ENCODE results near the gene PLEKHM2.

Gene PLEKHM2

DNA sequence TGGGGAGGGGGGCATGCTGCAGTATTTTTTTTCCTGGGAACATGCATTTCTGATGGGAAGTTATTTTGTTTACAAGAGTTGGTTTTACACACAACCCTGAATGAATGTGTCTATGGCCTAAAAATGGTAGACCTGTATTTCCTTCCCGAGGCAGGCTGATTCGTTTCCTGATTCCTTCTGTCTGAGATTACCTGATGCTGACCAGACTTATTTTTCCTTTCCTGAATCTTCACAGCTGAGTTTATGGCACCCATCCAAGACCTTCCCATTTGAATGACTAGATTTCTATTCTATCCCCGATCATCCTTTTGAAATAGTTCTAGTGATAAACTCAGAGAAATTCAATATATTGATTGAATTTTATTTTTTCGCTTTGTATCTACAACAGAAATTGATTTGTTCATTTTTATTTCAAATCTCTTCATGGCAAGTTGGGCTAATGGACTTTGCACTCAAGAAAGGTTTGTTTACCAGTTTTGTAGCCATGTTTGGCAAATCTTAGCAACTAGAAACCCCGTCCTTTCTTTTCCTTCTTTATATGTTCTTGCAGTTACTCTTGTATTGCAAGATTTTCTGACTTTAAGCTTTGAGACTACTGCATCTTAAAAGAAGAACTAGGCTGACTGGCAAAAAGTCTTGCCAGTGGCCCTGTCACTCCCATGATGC, 15.9 kb upstream of the PLEKHM2 start:
- no peak for TF ChIP-seq YY1 (IDR thresholded peaks at IDR 0.05; ENCODE audit: low read depth)
- TF ChIP-seq TAF1 (IDR thresholded peaks at IDR 0.05; ENCODE audit: low read depth): no peak
- no peak for TF ChIP-seq FOXM1 (IDR thresholded peaks at IDR 0.05; ENCODE audit: borderline replicate concordance, low read depth)
- no peak for TF ChIP-seq NFIC (IDR thresholded peaks at IDR 0.05)
- no peak for TF ChIP-seq TCF12 (IDR thresholded peaks at IDR 0.05; ENCODE audit: low read depth)

DNA sequence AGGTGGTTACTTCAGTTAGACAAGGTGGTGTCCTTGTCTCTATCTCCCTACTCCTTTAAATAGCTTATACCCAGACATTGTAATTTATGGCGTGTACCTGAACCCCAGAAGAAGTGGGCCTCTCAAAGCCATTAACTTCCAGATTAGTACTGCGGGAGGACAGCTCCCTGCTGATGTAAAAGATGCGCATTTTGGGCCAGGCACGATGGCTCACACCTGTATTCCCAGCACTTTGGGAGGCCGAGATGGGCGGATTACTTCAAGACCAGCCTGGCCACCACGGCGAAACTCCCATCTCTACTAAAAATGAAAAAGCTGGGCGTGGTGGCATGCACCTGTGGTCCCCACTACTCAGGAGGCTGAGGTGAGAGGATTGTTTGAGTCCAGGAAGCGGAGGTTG, 15.0 kb upstream of the PLEKHM2 start:
- TF ChIP-seq, protein P1, sequence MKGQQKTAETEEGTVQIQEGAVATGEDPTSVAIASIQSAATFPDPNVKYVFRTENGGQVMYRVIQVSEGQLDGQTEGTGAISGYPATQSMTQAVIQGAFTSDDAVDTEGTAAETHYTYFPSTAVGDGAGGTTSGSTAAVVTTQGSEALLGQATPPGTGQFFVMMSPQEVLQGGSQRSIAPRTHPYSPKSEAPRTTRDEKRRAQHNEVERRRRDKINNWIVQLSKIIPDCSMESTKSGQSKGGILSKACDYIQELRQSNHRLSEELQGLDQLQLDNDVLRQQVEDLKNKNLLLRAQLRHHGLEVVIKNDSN (IDR thresholded peaks at IDR 0.05): no peak
- TF ChIP-seq EP300 (IDR thresholded peaks at IDR 0.05; ENCODE audit: borderline replicate concordance): no peak
- no peak for TF ChIP-seq TEAD4 (IDR thresholded peaks at IDR 0.05)
- TF ChIP-seq TCF12 (IDR thresholded peaks at IDR 0.05; ENCODE audit: low read depth): no peak

DNA sequence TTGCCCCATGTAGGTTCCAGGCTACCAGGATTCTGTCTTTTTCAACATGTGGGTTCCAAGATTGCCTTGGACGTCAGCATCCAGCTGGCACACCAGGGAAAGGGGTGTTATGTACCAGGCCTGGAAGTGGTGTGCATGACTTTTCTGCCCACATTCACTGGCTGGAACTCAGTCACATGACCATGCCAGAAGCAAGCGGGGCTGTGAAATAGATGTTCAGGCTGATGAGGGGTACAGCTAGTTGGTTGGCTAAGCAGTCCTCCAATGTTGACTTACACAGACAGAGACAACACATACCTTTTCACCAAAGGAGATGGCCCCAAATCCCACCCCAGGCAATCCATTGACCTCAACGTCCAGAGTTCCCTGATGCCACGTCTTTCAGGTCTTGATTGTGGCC, 14.3 kb upstream of the PLEKHM2 start:
- TF ChIP-seq ZBTB7A (IDR thresholded peaks at IDR 0.05; ENCODE audit: low read depth) (no peak), YY1 (IDR thresholded peaks at IDR 0.05; ENCODE audit: low read depth) (no peak), EGR1 (IDR thresholded peaks at IDR 0.05) (no peak)

DNA sequence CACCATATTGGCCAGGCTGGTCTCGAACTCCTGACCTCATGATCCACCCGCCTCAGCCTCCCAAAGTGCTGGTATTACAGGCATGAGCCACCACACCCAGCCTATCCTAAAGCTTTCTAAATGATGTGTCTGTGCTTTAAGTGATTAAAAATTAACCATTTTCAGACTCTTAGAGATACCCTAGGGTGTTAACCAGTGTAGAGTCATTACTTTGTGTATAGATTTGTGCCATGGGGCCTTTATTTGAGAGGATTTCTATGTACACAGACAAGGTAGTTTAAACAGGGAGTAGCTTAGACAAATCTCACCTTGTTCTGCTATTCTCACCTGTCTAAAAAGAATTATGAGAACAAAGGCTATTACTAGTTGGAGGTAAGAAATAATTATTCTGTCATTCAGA, 12.7 kb upstream of the PLEKHM2 start:
- no peak for TF ChIP-seq ZBTB7A (IDR thresholded peaks at IDR 0.05; ENCODE audit: low read depth)
- TF ChIP-seq, protein P2, sequence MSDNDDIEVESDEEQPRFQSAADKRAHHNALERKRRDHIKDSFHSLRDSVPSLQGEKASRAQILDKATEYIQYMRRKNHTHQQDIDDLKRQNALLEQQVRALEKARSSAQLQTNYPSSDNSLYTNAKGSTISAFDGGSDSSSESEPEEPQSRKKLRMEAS (IDR thresholded peaks at IDR 0.05): no peak
- no peak for TF ChIP-seq TAF1 (IDR thresholded peaks at IDR 0.05; ENCODE audit: low read depth)
- TF ChIP-seq EP300 (IDR thresholded peaks at IDR 0.05; ENCODE audit: borderline replicate concordance): no peak
- no peak for TF ChIP-seq TEAD4 (IDR thresholded peaks at IDR 0.05)

DNA sequence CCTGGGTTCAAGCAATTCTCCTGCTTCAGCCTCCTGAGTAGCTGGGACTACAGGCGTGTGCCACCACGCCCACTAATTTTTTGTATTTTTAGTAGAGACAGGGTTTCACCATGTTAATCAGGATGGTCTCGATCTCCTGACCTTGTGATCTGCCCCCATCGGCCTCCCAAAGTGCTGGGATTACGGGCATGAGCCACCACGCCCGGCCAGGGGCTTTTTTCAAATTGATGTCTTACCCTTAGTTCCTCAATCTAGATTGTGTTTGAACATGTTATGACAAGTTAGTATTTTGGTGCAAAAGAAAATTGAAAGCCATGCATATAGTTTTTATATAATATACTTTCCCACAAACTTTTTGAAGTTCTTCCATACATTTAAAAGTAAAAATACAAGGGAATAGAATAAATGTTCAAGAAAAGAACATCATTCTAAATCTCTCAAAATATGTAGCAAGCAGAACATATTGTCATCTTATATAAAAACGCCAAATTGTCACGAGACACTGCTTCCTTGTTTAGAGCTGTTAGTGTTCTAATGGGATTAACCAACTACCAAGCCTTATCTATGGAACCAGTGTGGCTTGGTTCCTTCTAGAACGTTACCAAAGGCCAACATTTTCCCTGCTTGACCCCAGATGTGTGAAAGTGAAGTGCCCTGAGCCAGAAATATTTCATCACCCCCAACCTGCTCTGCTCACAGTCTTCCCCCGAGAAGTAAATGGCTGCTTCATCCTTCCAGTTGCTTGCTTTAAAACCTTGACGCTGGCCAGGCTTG, 9.5 kb upstream of the PLEKHM2 start:
- TF ChIP-seq, protein P2 (IDR thresholded peaks at IDR 0.05): no peak
- TF ChIP-seq CEBPB (IDR thresholded peaks at IDR 0.05) (no peak), TAF1 (IDR thresholded peaks at IDR 0.05; ENCODE audit: low read depth) (no peak), YY1 (IDR thresholded peaks at IDR 0.05; ENCODE audit: low read depth) (no peak), FOXM1 (IDR thresholded peaks at IDR 0.05; ENCODE audit: borderline replicate concordance, low read depth) (no peak), EGR1 (IDR thresholded peaks at IDR 0.05) (no peak), RAD21 (IDR thresholded peaks at IDR 0.05; ENCODE audit: low read depth) (no peak), NFIC (IDR thresholded peaks at IDR 0.05) (no peak), TCF12 (IDR thresholded peaks at IDR 0.05; ENCODE audit: low read depth) (no peak), CREB1 (IDR thresholded peaks at IDR 0.05; ENCODE audit: low read depth) (no peak), ZBTB7A (IDR thresholded peaks at IDR 0.05; ENCODE audit: low read depth) (no peak), TEAD4 (IDR thresholded peaks at IDR 0.05) (no peak), EP300 (IDR thresholded peaks at IDR 0.05; ENCODE audit: borderline replicate concordance) (no peak)
- TF ChIP-seq, protein P3, sequence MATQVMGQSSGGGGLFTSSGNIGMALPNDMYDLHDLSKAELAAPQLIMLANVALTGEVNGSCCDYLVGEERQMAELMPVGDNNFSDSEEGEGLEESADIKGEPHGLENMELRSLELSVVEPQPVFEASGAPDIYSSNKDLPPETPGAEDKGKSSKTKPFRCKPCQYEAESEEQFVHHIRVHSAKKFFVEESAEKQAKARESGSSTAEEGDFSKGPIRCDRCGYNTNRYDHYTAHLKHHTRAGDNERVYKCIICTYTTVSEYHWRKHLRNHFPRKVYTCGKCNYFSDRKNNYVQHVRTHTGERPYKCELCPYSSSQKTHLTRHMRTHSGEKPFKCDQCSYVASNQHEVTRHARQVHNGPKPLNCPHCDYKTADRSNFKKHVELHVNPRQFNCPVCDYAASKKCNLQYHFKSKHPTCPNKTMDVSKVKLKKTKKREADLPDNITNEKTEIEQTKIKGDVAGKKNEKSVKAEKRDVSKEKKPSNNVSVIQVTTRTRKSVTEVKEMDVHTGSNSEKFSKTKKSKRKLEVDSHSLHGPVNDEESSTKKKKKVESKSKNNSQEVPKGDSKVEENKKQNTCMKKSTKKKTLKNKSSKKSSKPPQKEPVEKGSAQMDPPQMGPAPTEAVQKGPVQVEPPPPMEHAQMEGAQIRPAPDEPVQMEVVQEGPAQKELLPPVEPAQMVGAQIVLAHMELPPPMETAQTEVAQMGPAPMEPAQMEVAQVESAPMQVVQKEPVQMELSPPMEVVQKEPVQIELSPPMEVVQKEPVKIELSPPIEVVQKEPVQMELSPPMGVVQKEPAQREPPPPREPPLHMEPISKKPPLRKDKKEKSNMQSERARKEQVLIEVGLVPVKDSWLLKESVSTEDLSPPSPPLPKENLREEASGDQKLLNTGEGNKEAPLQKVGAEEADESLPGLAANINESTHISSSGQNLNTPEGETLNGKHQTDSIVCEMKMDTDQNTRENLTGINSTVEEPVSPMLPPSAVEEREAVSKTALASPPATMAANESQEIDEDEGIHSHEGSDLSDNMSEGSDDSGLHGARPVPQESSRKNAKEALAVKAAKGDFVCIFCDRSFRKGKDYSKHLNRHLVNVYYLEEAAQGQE (IDR thresholded peaks at IDR 0.05; ENCODE audit: low read depth): no peak
- TF ChIP-seq, protein P1 (IDR thresholded peaks at IDR 0.05): no peak

DNA sequence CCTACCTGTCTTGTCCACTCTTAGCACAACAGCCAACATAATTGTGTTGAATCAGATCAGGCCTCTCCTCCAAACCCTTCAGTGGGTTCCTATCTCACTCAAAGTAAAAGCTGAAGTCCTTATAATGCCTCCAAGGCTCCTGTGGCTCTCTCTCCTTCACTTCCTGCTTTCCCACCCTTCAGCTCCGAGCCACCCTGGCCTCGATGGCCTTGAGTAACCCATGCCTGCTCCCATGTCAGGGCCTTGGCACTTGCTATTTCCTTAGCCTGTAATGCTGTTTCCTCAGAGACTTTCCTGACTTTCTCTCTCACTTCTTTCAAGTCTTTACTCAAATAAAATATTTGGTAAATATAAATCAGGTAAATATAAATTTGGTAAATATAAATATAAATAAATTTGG, 8.1 kb upstream of the PLEKHM2 start:
- TF ChIP-seq YY1 (IDR thresholded peaks at IDR 0.05; ENCODE audit: low read depth) (no peak), TCF12 (IDR thresholded peaks at IDR 0.05; ENCODE audit: low read depth) (no peak), NFIC (IDR thresholded peaks at IDR 0.05) (no peak), EGR1 (IDR thresholded peaks at IDR 0.05) (no peak), FOXM1 (IDR thresholded peaks at IDR 0.05; ENCODE audit: borderline replicate concordance, low read depth) (no peak), ZBTB7A (IDR thresholded peaks at IDR 0.05; ENCODE audit: low read depth) (no peak), TEAD4 (IDR thresholded peaks at IDR 0.05) (no peak), CEBPB (IDR thresholded peaks at IDR 0.05) (no peak), RAD21 (IDR thresholded peaks at IDR 0.05; ENCODE audit: low read depth) (no peak), EP300 (IDR thresholded peaks at IDR 0.05; ENCODE audit: borderline replicate concordance) (no peak), TAF1 (IDR thresholded peaks at IDR 0.05; ENCODE audit: low read depth) (no peak), CREB1 (IDR thresholded peaks at IDR 0.05; ENCODE audit: low read depth) (no peak)
- TF ChIP-seq, protein P2 (IDR thresholded peaks at IDR 0.05): no peak
- TF ChIP-seq, protein P1 (IDR thresholded peaks at IDR 0.05): no peak
- TF ChIP-seq, protein P3 (IDR thresholded peaks at IDR 0.05; ENCODE audit: low read depth): no peak
